Glutamatergic neuron (in vitro differentiated cells): Measurements from ENCODE around the gene THAP7. TPM values are rescaled to one million over a fixed set of nuclear protein-coding genes. Genes with fewer than 3 reads are reported as not detected.

Experiments used
- DNase-seq: peaks from one replicate; pipeline ENCODE4 v3.0.0; 2022
- H3K27ac Mint-ChIP-seq: one replicate; pipeline ENCODE4 v1.8.0; 2020; ENCODE audit warnings: mild to moderate bottlenecking, mixed read lengths, inconsistent platforms; ENCODE audit not compliant: unreplicated experiment
- H3K27me3 Mint-ChIP-seq: one replicate; pipeline ENCODE4 v1.8.0; 2020; ENCODE audit warnings: mild to moderate bottlenecking, moderate library complexity, mixed read lengths, inconsistent platforms; ENCODE audit not compliant: unreplicated experiment
- H3K36me3 Mint-ChIP-seq: one replicate; pipeline ENCODE4 v1.8.0; 2020; ENCODE audit warnings: mild to moderate bottlenecking, mixed read lengths, inconsistent platforms; ENCODE audit not compliant: unreplicated experiment
- H3K4me1 Mint-ChIP-seq: one replicate; pipeline ENCODE4 v1.8.0; 2020; ENCODE audit warnings: mild to moderate bottlenecking, low read depth, mixed read lengths, inconsistent platforms; ENCODE audit not compliant: unreplicated experiment
- H3K4me3 Mint-ChIP-seq: one replicate; pipeline ENCODE4 v1.8.0; 2020; ENCODE audit warnings: mild to moderate bottlenecking, mixed read lengths, inconsistent platforms; ENCODE audit not compliant: unreplicated experiment
- H3K9me3 Mint-ChIP-seq: one replicate; pipeline ENCODE4 v1.8.0; 2020; ENCODE audit warnings: mild to moderate bottlenecking, moderate library complexity, mixed read lengths, inconsistent platforms; ENCODE audit not compliant: unreplicated experiment
- CTCF ChIP-seq: fragments of 200-600 bp; sonication (generic); IDR thresholded peaks from one replicate; pipeline ENCODE4 v1.5.0; 2021; ENCODE audit not compliant: partially characterized antibody, unreplicated experiment
- total RNA-seq: library from RNA; stranded (reverse); fragmentation: NEBNext Ultra II Directional; extraction: Animal tissue kit (Norgen Biotek cat#: 25700); gene quantifications from one replicate; pipeline ENCODE4 v1.2.1, GENCODE V29; 2021; ENCODE audit not compliant: unreplicated experiment

Gene THAP7
- total RNA-seq, 1 donor from 2014 or later = 17.8 TPM

DNA sequence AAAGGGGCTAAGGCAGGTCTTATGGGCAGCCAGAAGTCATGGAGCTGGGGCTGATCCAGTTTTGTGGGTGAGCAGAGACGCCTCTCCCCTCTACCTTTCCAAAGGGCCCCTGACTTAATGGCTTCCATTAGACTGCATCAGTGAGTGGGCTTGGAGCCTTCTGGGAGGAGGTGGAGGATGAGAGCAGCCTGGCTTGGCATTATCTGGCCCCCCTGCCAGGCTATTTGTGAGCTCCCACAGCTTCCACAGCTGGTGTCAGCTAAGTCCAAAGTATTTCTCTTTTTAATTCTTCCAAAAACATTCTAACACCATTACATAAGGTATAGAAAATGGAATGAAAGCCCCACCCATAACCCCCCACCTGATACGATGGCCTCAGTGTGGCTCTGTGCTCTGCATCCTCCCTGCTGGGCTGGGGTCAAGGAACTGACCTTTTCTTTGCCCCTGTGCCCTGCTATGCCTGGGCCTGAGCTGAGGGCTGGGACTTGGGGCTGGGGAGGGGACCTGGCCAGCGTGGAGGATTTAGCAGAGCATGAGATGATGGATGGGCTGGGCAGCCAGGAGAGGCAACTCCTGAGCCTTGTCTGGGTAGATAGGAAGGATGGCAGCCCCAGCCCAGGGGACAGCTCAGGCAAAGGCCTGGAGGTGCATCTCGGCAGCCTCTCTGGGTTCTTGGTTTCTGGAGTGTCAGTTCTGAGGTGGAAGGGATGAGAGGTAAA is 30.8 kb downstream of the THAP7 start:
- Mint-ChIP-seq H3K27me3 (peaks cover 5% of the 10 kb centered on the region), H3K36me3 (no peaks in the 10 kb centered on the region), H3K4me1 (no peaks in the 10 kb centered on the region), H3K27ac (no peak overlapping the region), H3K9me3 (peaks cover 6% of the 10 kb centered on the region), H3K4me3 (no peak overlapping the region)
- no peak for DNase-seq
- no peak for TF ChIP-seq CTCF

- peaks cover 4% of the 10 kb centered on the region for H3K9me3 Mint-ChIP-seq
- no peaks in the 10 kb centered on the region for H3K36me3 Mint-ChIP-seq
- no peak overlapping the region for H3K4me3 Mint-ChIP-seq
- DNase-seq = no peak
- no peak overlapping the region for H3K27ac Mint-ChIP-seq
- TF ChIP-seq CTCF = no peak
- peaks cover 8% of the 10 kb centered on the region for H3K4me1 Mint-ChIP-seq
- peaks cover 16% of the 10 kb centered on the region for H3K27me3 Mint-ChIP-seq
These were observed 33.5 kb downstream of the THAP7 start for GRCh38 chr22:20968281-20968977.

GRCh38 chr22:20967697-20968211 is 34.2 kb downstream of the THAP7 start:
- Mint-ChIP-seq H3K27me3 (peaks cover 16% of the 10 kb centered on the region), H3K9me3 (peaks cover 4% of the 10 kb centered on the region), H3K4me1 (peaks cover 8% of the 10 kb centered on the region), H3K36me3 (no peaks in the 10 kb centered on the region), H3K4me3 (no peak overlapping the region), H3K27ac (no peak overlapping the region)
- no peak for DNase-seq
- no peak for TF ChIP-seq CTCF

DNA sequence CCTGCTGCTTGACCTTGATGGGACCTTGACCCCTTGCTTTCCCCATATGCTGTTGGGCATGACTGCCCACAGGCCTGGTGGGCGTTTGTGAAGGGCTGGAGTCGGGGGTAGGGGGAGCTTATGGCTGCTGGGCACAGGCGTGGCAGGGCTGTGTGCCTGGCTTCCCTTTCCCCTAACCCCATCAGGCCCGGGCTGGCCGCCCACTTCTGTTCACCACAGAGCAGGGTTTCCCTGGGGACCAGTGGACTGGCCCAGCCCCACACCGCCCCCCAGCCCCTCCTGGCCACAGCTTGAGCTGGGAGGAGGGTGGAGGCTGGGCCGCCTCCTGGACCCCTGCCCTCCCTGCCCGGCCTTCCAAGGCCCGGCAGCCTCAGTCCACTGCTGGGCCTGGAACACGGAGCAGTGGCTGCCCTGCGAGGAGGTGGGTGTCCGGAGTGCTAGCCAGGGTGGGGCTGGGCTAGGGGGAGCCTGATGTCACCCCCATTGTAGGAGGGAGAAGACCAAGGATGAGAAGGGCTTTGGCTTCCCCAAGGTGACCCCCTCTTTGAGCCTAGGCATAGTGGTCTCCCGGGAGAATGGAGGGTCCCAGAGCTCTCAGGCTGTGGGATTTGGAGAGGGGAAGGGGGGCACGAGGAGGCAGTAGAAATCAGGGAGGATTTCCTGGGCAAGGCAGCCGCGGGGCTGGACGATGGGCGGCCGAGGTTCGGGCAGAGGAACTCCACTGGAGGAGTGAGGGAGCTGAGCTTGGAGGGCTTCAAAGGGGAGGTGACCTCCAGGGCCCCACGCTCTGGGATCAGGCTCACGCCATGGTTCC is 34.8 kb downstream of the THAP7 start, which contains the start of gene AIFM3:
Gene AIFM3, plus strand, starts transcription at position 373 of the 814 bp plus-strand sequence. CDS start 690 bp downstream, outside the sequence.
- Mint-ChIP-seq H3K9me3 (peaks cover under 1% of the 10 kb centered on the region), H3K4me1 (peaks cover 8% of the 10 kb centered on the region), H3K4me3 (no peak within 1 kb of the TSS), H3K27ac (no peak within 1 kb of the TSS), H3K27me3 (peaks cover 16% of the 10 kb centered on the region), H3K36me3 (no peaks in the 10 kb centered on the region)
- no peak for DNase-seq
- TF ChIP-seq CTCF = no peak
